Neural progenitor cell (in vitro differentiated cells): Measurements from ENCODE around the gene SCN2B.

ENCODE experiments used
- CTCF ChIP-seq: fragments of 200-600 bp; sonication (generic); IDR thresholded peaks from 2 replicates; pipeline ENCODE4 v1.5.1; 2017; ENCODE audit warnings: antibody characterized with exemption, mild to moderate bottlenecking
- EZH2 ChIP-seq: fragments of 200-600 bp; sonication (generic); IDR thresholded peaks from 2 replicates; pipeline ENCODE4 v1.6.1; 2017; ENCODE audit warnings: antibody characterized with exemption, mild to moderate bottlenecking, moderate library complexity
- EZH2phosphoT487 ChIP-seq: fragments of 200-600 bp; sonication (generic); IDR thresholded peaks from 2 replicates; pipeline ENCODE4 v1.6.1; 2017; ENCODE audit warnings: antibody characterized with exemption

- TF ChIP-seq CTCF = no peak
- no peak for TF ChIP-seq EZH2
- TF ChIP-seq EZH2phosphoT487 = no peak
Measured at GRCh38 chr11:118152020-118152551, 24.4 kb downstream of the SCN2B start.
